ENCODE results near the gene N4BP2L1. TPM values are rescaled to one million over a fixed set of nuclear protein-coding genes. Genes with fewer than 3 reads are reported as not detected.
"Not testable (repeated sequence)": the region's sequence is repeated elsewhere in the genome, so short reads cannot be mapped to it uniquely, and the experiment has no call there.

Gene N4BP2L1
- total RNA-seq, 1 donor from 2014 or later: 3.6 TPM

- H3K4me3 ChIP-seq (ENCODE audit: low read depth, low read length): no peak overlapping the region
- no peak for TF ChIP-seq CTCF (conservative IDR thresholded peaks at IDR 0.05; ENCODE audit: low read depth, low read length)
- DNase-seq (ENCODE audit: low read depth): no peak
These were observed 73.9 kb downstream of the N4BP2L1 start for GRCh38 chr13:32354040-32354439.

- H3K4me3 ChIP-seq (ENCODE audit: low read depth, low read length); DNase-seq (ENCODE audit: low read depth): not testable (repeated sequence)
These were observed 77.0 kb downstream of the N4BP2L1 start for GRCh38 chr13:32350839-32351441.

Other genes with a start within 250 kb of the N4BP2L1 start
- gene ZAR1L, start 112.8 kb downstream of the N4BP2L1 start, total RNA-seq: not detected in 2 replicates
- 7.6 and 10.1 TPM in 2 replicates for gene BRCA2, start 112.6 kb downstream of the N4BP2L1 start, total RNA-seq
- gene N4BP2L2, start 110.7 kb upstream of the N4BP2L1 start, total RNA-seq: 28.6 and 38.7 TPM in 2 replicates
- gene PDS5B, start 158.3 kb upstream of the N4BP2L1 start, total RNA-seq: 12.4 and 13.9 TPM in 2 replicates